ENCODE results near the gene DXO. TPM values are rescaled to one million over a fixed set of nuclear protein-coding genes. Genes with fewer than 3 reads are reported as not detected.
"Not testable (repeated sequence)": the region's sequence is repeated elsewhere in the genome, so short reads cannot be mapped to it uniquely, and the experiment has no call there.

DXO gene
- total RNA-seq, 1 experiment from 2014 or later: 19.1 TPM

DNA sequence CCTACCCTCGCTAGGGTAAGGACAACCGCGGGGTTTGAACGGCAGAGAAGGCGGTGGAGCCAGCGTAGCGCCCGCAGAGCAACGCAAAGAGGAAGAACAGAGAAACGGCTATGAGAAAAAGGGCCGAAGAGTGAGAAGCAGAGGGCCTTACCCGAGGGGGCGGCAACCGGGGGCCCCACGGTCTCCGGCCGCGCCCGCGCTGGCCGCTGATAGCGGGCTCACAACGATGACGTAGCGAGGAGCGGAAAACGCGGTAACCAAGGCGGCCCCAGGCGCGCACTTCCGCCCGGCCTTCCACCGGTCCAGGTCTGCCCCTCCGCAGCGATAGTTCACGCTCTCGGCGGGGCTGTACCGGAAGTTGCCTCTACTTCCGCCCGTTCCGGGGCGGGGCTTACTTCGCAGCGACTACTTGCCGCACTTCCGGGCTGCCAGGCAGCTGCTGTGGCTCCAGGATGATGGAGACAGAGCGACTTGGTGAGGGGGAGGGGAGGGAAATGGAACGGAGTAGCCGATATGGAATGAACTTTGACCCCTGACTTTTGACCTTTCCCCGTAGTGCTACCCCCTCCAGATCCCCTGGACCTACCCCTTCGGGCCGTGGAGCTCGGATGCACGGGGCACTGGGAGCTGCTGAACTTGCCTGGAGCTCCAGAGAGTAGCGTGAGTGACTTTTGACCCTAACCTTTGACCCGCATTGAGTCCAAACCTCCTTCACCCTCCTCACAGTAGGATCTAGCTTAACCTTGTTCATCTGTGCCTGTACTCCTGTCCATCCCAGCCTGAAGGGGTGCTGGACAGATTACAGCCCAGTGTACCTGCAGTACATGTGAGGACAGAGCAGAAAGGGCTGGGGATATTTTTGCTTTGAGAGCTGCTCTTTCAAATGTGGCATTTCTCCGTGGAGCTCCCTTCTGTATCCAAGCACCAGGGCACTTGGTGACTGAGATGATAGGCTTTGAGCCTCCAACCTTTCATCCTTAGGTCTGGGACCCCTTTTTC is 12.9 kb downstream of the DXO start, which contains the start of the genes NELFE and SKIC2:
Gene NELFE (minus strand): TSS at position 231 of the 999 bp plus-strand sequence. CDS start 525 bp downstream, outside the sequence.
Gene SKIC2 (plus strand): TSS at position 435 of the 999 bp plus-strand sequence. CDS start 18 bp downstream, at position 453.
- DNase-seq (ENCODE audit: low read depth): peak; percentile 97

DNA sequence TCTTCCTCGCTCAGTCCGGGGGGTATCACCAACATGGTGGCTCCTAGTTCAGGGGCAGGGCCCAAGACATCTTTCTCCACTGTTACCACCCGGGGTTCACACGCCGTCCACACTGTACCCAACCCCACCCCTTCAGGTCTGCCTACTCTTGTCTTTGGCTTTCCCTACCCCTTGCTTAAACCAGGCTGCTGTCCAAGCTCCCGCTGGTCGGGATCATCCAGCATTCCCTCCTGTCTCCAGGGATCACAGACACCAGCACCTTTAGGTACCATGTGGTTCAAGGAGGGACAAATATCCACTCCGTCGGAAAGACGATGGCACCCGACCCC is 13.6 kb downstream of the DXO start:
- no peak for DNase-seq (ENCODE audit: low read depth)

GRCh38 chr6:31956796-31957195 is 15.1 kb downstream of the DXO start:
- no peak for DNase-seq (ENCODE audit: low read depth)

- DNase-seq (ENCODE audit: low read depth): no peak
Measured at GRCh38 chr6:31954511-31954910, 17.4 kb downstream of the DXO start.

DNA sequence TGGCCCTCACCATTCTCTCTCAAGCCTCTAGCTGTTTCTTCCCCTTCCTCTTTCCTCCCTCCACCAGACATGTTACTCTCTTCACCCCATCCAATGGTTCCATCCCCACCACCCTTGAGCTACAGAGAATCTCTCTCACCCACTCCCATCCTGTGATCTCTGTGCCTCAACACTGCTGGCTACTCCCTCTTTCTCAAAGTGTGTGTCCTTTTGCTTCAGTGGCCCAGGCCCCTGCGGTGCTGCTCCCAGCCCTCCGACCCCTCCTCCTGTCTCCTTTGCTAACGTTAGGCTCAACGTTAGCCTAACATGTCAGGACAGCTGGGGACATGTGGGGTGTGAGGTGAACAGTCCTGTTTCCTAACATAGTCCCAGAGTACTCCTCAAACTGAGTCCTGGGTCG is 19.0 kb downstream of the DXO start:
- no peak for DNase-seq (ENCODE audit: low read depth)

DNA sequence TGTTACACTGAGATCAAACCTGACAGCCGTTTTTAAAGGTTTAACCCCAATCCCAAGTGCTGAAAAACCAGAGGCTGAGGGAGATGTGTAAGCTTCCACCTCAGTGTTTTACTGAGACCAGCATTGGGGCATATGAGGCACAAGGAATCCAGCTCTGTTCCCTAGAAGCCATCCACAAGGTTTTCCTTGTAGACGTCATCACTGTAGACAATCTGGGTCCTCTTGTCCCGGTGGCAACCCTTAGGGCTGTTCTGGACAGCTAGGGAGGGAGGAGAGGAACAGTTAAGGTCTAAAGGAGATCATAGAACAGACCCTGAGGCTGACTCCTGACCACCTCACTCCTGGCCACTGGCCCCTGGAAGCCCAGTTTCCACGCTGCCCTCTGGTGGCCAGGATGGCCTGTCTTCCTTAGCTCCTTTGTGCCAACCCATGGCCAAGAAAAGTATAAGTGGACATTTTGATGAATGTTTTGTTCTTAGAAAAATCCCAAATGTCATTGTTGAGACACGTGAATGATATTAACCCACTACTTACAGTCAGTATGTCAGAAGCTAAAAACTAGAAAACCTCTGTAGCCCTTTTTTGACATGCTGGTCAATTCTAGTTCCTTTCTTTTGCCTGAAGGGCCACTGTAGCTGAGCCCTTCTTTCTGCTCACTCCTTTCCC is 19.7 kb downstream of the DXO start:
- peak; percentile 59 for DNase-seq (ENCODE audit: low read depth)

GRCh38 chr6:31949926-31950548 is 21.9 kb downstream of the DXO start:
- DNase-seq (ENCODE audit: low read depth): no peak

DNA sequence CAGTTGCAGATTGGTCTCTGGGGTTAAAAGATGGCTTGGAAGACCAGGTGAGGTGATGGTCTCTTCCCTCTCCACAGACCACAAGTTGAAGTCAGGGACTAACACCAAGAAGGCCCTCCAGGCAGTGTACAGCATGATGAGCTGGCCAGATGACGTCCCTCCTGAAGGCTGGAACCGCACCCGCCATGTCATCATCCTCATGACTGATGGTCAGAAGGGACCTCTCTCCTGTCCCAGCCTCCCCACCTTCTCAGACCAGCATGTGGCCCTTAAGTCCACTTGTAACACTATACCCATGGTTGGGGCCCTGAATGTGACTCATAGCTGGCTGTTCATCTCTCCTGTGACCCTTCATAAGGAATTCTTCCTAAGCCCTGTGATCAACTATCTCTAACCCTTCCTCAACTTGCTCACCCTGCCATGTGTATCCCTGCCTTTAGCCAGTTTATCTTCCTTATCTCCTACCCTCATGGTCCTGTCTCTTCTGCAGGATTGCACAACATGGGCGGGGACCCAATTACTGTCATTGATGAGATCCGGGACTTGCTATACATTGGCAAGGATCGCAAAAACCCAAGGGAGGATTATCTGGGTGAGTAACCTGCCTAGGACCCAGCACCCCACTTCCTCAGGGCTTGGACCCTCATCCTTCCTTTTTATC is 23.1 kb downstream of the DXO start:
- peak; percentile 40 for DNase-seq (ENCODE audit: low read depth)

- no peak for DNase-seq (ENCODE audit: low read depth)
Measured at GRCh38 chr6:31948306-31948705, 23.6 kb downstream of the DXO start.

GRCh38 chr6:31947864-31948263 is 24.1 kb downstream of the DXO start:
- no peak for DNase-seq (ENCODE audit: low read depth)

DNA sequence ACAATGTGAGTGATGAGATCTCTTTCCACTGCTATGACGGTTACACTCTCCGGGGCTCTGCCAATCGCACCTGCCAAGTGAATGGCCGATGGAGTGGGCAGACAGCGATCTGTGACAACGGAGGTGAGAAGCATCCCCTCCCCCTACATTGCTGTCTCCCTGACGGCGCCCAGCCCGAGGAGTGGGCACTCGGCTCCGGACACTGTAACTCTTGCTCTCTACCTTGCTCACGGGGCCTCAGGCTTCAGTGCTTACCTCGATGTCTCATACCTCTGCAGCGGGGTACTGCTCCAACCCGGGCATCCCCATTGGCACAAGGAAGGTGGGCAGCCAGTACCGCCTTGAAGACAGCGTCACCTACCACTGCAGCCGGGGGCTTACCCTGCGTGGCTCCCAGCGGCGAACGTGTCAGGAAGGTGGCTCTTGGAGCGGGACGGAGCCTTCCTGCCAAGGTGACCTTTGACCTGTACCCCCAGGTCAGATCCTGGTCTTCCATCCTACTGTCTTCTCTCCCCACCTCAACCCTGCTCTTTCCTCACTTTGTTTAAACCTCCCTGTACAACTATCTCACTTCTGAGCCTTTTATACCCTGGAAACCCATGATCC is 24.8 kb downstream of the DXO start:
- DNase-seq (ENCODE audit: low read depth): no peak

DNA sequence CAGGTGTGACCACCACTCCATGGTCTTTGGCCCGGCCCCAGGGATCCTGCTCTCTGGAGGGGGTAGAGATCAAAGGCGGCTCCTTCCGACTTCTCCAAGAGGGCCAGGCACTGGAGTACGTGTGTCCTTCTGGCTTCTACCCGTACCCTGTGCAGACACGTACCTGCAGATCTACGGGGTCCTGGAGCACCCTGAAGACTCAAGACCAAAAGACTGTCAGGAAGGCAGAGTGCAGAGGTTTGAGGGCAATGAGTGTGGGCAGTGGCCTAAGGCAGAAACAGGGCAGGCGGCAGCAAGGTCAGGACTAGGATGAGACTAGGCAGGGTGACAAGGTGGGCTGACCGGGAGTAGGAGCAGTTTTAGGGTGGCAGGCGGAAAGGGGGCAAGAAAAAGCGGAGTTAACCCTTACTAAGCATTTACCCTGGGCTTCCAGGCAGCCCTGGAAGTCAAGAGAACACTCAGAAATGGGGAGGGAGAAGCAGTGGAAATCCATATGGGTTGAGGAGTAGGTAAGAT is 25.5 kb downstream of the DXO start:
- DNase-seq (ENCODE audit: low read depth): no peak

DNA sequence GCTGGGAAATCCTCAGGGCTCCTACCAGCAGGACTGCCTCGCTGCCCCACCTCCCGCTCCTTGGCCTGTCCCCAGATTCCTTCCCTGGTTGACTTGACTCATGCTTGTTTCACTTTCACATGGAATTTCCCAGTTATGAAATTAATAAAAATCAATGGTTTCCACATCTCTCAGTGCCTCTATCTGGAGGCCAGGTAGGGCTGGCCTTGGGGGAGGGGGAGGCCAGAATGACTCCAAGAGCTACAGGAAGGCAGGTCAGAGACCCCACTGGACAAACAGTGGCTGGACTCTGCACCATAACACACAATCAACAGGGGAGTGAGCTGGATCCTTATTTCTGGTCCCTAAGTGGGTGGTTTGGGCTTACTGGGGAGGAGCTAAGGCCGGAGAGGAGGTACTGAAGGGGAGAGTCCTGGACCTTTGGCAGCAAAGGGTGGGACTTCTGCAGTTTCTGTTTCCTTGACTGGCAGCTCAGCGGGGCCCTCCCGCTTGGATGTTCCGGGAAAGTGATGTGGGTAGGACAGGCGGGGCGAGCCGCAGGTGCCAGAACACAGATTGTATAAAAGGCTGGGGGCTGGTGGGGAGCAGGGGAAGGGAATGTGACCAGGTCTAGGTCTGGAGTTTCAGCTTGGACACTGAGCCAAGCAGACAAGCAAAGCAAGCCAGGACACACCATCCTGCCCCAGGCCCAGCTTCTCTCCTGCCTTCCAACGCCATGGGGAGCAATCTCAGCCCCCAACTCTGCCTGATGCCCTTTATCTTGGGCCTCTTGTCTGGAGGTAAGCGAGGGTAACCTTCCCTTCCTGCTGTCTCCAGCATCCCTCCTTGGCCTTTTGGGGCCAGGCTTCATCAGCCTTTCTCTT is 26.2 kb downstream of the DXO start, which contains the start of gene CFB:
Gene CFB (plus strand): TSS at position 589 of the 863 bp plus-strand sequence. CDS start 127 bp downstream, at position 716.
- peak; percentile 69 for DNase-seq (ENCODE audit: low read depth)

- no peak for DNase-seq (ENCODE audit: low read depth)
Measured at GRCh38 chr6:31945154-31945506, 26.8 kb downstream of the DXO start.

- no peak for DNase-seq (ENCODE audit: low read depth)
Measured at GRCh38 chr6:31943742-31944141, 28.2 kb downstream of the DXO start.

- peak; percentile 50 for DNase-seq (ENCODE audit: low read depth)
Measured at GRCh38 chr6:31940256-31940664, 31.7 kb downstream of the DXO start.

DNA sequence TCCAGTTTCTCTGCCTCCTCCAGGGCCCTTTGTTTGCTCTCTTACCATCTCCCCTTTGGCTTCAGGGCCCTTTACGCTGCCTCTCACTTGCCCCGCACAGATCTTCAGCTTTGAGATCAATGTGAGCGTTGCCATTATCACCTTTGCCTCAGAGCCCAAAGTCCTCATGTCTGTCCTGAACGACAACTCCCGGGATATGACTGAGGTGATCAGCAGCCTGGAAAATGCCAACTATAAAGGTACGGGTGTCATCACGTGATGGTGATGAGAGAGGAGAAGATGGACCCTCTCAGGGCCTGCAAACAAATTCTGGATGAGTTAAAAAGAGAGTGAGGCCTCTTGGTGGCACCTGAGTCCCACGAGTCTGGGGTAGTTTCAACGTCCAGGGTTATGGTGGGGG is 36.1 kb downstream of the DXO start:
- DNase-seq (ENCODE audit: low read depth): no peak

- no peak for DNase-seq (ENCODE audit: low read depth)
Measured at GRCh38 chr6:31935021-31935420, 36.9 kb downstream of the DXO start.

DNA sequence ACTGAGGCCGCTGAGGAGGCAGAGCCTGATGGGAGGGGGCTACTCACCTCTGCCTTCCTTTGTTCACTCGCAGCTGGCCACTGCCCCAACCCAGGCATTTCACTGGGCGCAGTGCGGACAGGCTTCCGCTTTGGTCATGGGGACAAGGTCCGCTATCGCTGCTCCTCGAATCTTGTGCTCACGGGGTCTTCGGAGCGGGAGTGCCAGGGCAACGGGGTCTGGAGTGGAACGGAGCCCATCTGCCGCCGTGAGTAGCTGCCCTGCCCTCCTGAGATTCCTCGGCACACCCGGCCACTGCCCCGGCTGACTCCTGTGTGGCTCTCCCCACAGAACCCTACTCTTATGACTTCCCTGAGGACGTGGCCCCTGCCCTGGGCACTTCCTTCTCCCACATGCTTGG is 38.4 kb downstream of the DXO start:
- no peak for DNase-seq (ENCODE audit: low read depth)

GRCh38 chr6:31932137-31932536 is 39.8 kb downstream of the DXO start:
- not testable (repeated sequence) for DNase-seq (ENCODE audit: low read depth)

All from LHCN-M2 (cell line).